HepG2 (cell line): ENCODE data around the gene TCAP. TPM values are rescaled to one million over a fixed set of nuclear protein-coding genes. Genes with fewer than 3 reads are reported as not detected.

ENCODE experiments used
- ATAC-seq: fragments of 200-7000 bp; cut with Tn5 transposase; 3 replicates; pipeline ENCODE4 v1.9.1; 2020; ENCODE audit warnings: mild to moderate bottlenecking, moderate library complexity
- BruUV-seq: library from RNA; stranded (reverse); fragments of 400-500 nt; replicated peaks from 2 replicates; lab custom pipeline; 2021; lab: Mats Ljungman, UMichigan
- CTCF ChIA-PET: fragments of 300-600 bp; formaldehyde crosslinking; extraction: SDS; loops from one replicate; lab custom pipeline; 2021; ENCODE audit warnings: low total read pairs, inconsistent platforms, low intra/inter-chr PET ratio; lab: Yijun Ruan, JAX
- POLR2A ChIA-PET: fragments of 350-600 bp; sonication (Branson Sonifier 250); formaldehyde crosslinking; loops from one replicate; lab custom pipeline; 2020; ENCODE audit warnings: antibody characterized with exemption, inconsistent platforms; lab: Yijun Ruan, JAX
- DNase-seq: peaks from one replicate; pipeline ENCODE4 v3.0.0-alpha.2; 2015; ENCODE audit warnings: low spot score
- FAIRE-seq: peaks from 3 replicates; lab custom pipeline; 2011; peaks lifted over from hg19 to GRCh38; lab: Jason Lieb, UNC
- H2AFZ ChIP-seq: one replicate; pipeline ENCODE4 v1.6.1; 2011; ENCODE audit warnings: low read length, inconsistent platforms
- H3K27ac ChIP-seq: fragments of 300-600 bp; 3 replicates; pipeline ENCODE4 v1.8.0; 2011; ENCODE audit warnings: mixed run types, mild to moderate bottlenecking, mixed read lengths, low read length, inconsistent platforms; ENCODE audit not compliant: insufficient read depth; ENCODE audit errors: extremely low read length
- H3K27me3 ChIP-seq, 2 experiments: fragments of 200-600 bp in 1 of 2; 2 replicates in 1 of 2; 3 replicates in 1 of 2; pipeline versions ENCODE4 v1.6.0 to v1.8.0; 2011; ENCODE audit warnings: low read length in 2 of 2, mild to moderate bottlenecking in 2 of 2, moderate library complexity in 2 of 2, inconsistent platforms in 1 of 2; ENCODE audit not compliant: insufficient read depth in 2 of 2, control insufficient read depth in 1 of 2
- H3K36me3 ChIP-seq, 2 experiments: fragments of 200-600 bp in 1 of 2; replicated peaks in 1 of 2; 2 replicates in 1 of 2; 3 replicates in 1 of 2; pipeline versions ENCODE4 v1.5.1 to v1.8.0; 2011; ENCODE audit warnings: low read length in 2 of 2, inconsistent platforms in 1 of 2; ENCODE audit not compliant: insufficient read depth in 2 of 2, control insufficient read depth in 1 of 2
- H3K4me1 ChIP-seq: 2 replicates; pipeline ENCODE4 v1.5.1; 2012; ENCODE audit warnings: low read length, inconsistent platforms; ENCODE audit not compliant: insufficient read depth
- H3K4me2 ChIP-seq: 2 replicates; pipeline ENCODE4 v1.6.0; 2011; ENCODE audit warnings: low read depth, low read length, inconsistent platforms
- H3K4me3 ChIP-seq, 3 experiments: fragments of 200-600 bp in 1 of 3; sonication (generic), shearing (Covaris generic) in 1 of 3; replicated peaks in 1 of 3; 2 replicates each; pipeline ENCODE4 v1.5.1; 2011 to 2016; ENCODE audit warnings: low read length in 3 of 3, inconsistent platforms in 2 of 3, low read depth in 2 of 3, mild to moderate bottlenecking in 2 of 3, control low read depth in 1 of 3, mixed read lengths in 1 of 3; ENCODE audit not compliant: insufficient read depth in 1 of 3
- H3K79me2 ChIP-seq: one replicate; pipeline ENCODE4 v1.6.1; 2011; ENCODE audit warnings: low read length, inconsistent platforms; ENCODE audit not compliant: insufficient read depth
- H3K9ac ChIP-seq: 2 replicates; pipeline ENCODE4 v1.6.0; 2011; ENCODE audit warnings: mild to moderate bottlenecking, low read depth, low read length, inconsistent platforms; ENCODE audit not compliant: insufficient read depth
- H3K9me3 ChIP-seq: 2 replicates; pipeline ENCODE4 v1.5.1; 2012; ENCODE audit warnings: mild to moderate bottlenecking, low read length
- H4K20me1 ChIP-seq: 2 replicates; pipeline ENCODE4 v1.6.0; 2011; ENCODE audit warnings: inconsistent platforms, mild to moderate bottlenecking, low read length, moderate library complexity; ENCODE audit not compliant: insufficient read depth
- AGO2 ChIP-seq: fragments of 200-400 bp; formaldehyde crosslinking; optimal IDR thresholded peaks from 2 replicates; pipeline ENCODE3; 2017; ENCODE audit warnings: mild to moderate bottlenecking, low read depth, low read length, moderate library complexity
- ATF7 ChIP-seq, 2 experiments: fragments of 450-650 bp in 1 of 2; sonication (generic) in 1 of 2; formaldehyde crosslinking in 1 of 2; IDR thresholded peaks; 2 replicates each; pipeline versions ENCODE4 v1.4.0 to v1.6.1; 2016 to 2020; ENCODE audit warnings: antibody characterized with exemption in 1 of 2, mild to moderate bottlenecking in 1 of 2, missing genetic modification reagents in 1 of 2
- GTF3A ChIP-seq: sonication (generic); formaldehyde crosslinking; conservative IDR thresholded peaks from 2 replicates; pipeline ENCODE4 v1.4.0; 2020; ENCODE audit warnings: mild to moderate bottlenecking, missing genetic modification reagents
- KDM1A ChIP-seq: IDR thresholded peaks from 2 replicates; pipeline ENCODE4 v1.6.1; 2016; ENCODE audit warnings: missing compliant biosample characterization
- RCOR2 ChIP-seq: IDR thresholded peaks from 2 replicates; pipeline ENCODE4 v1.6.1; 2016; ENCODE audit warnings: missing biosample characterization, missing genetic modification reagents
- RXRB ChIP-seq: IDR thresholded peaks from 2 replicates; pipeline ENCODE4 v1.6.1; 2016; ENCODE audit warnings: borderline replicate concordance, missing genetic modification reagents, missing compliant biosample characterization
- ZMYM3 ChIP-seq: sonication (generic); formaldehyde crosslinking; IDR thresholded peaks from 2 replicates; pipeline ENCODE4 v1.5.1; 2020; ENCODE audit warnings: mild to moderate bottlenecking, missing genetic modification reagents
- ZSCAN29 ChIP-seq: sonication (generic); formaldehyde crosslinking; conservative IDR thresholded peaks from 2 replicates; pipeline ENCODE4 v1.4.0; 2020; ENCODE audit warnings: mild to moderate bottlenecking, missing genetic modification reagents
- WGBS: methylation state at CpG from one replicate; pipeline ENCODE4 v1.1.6; 2017; ENCODE audit warnings: low lambda C conversion rate; 5-methylcytosine and 5-hydroxymethylcytosine counted together
- in situ Hi-C: cut with HindIII; loops from 2 replicates; pipeline ENCODE4 v1.10.0; 2017; ENCODE audit warnings: low pct_unique_long_range_greater_than_20kb; ENCODE audit not compliant: extremely low pct_ligation_motif_present
- intact Hi-C: fragments of 100-400 bp; cut with micrococcal nuclease; formaldehyde crosslinking; loops from one replicate; pipeline ENCODE4 v1.10.0; 2022; ENCODE audit not compliant: unreplicated experiment
- polyA plus RNA-seq, 8 experiments: library from polyadenylated mRNA; depleted of rRNA in 3 of 8; stranded (reverse) in 7 of 8; unstranded in 1 of 8; fragments of >200 nt; fragmentation: Illumina TruSeq in 4 of 8; extraction: Trizol in 4 of 8; gene quantifications; 2 replicates each; pipeline versions ENCODE4 v1.2.1 to v1.2.3, GENCODE V29; 2011 to 2016; ENCODE audit warnings: low read depth in 4 of 8, missing spikeins in 1 of 8, mixed read lengths in 1 of 8; ENCODE audit not compliant: insufficient read depth in 1 of 8
- total RNA-seq, 5 experiments: library from RNA; depleted of rRNA; stranded (reverse); fragments of >200 nt; fragmentation: Illumina TruSeq; extraction: Trizol; gene quantifications; 2 replicates each; pipeline ENCODE4 v1.2.3, GENCODE V29; 2016; ENCODE audit warnings: low read depth in 1 of 5
- TF ChIP-seq, protein P1 (sequence below): sonication (generic); formaldehyde crosslinking; IDR thresholded peaks from 2 replicates; pipeline ENCODE4 v1.5.1; 2020; ENCODE audit warnings: mild to moderate bottlenecking, missing genetic modification reagents, moderate library complexity

TCAP gene
- total and polyA plus RNA-seq, 2 of the 13 experiments (the other 11 are each of a cell fraction or from before 2014, with no cell fraction given), result 0.24 to 0.65 TPM

DNA sequence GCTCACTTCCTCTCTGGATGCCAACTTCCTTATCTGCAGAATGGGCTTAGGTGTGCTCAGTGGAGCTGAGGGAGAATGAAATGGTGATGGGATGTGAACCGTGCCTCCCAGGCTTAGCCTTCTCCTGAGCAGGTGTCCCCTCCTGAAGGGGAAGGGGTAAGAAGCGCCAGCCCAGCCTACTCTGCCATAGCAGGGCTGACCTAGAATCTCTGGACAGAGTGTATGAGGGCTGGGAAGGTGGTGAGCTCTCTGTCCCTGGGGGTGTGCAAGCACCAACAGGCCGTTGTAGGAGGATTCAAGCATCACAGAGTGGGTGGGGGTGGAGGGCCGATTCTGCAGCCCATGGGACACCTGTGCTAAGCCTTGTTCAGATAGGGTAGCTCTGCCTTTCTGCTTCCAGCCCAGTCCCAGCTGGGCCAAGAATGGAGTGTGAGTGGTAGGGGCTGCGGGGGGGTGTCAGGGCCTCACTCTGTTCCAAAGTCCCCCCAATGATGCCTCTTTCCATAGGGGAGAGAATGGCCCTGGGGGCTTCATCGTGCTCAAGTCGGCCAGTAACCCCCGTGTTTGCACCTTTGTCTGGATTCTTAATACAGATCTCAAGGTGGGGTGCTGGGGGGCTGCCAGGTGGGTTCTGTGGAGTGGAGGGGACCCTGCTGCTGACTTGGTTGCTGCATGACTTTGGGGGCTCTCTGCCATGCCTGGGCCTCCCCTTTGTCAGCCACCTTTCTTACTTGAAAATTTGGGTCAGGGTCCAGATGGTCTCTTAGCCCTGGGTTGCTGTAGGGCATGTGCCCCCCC is 3.2 kb upstream of the TCAP start:
- Histone ChIP-seq H4K20me1 (no peaks in the 10 kb centered on the region), H3K4me1 (peaks cover 39% of the 10 kb centered on the region), H3K4me3 (no peak overlapping the region), H3K27me3 (peaks cover 2 to 14% of the 10 kb centered on the region in 2 experiments; a peak in 4 of 5 replicates), H3K36me3 (peaks cover 22 to 26% of the 10 kb centered on the region in 2 experiments; a peak in 4 of 5 replicates), H3K9me3 (no peaks in the 10 kb centered on the region), H3K4me2 (no peak overlapping the region), H3K79me2 (no peaks in the 10 kb centered on the region), H3K27ac (no peak overlapping the region), H3K9ac (no peak overlapping the region), H2AFZ (no peak overlapping the region)
- POLR2A ChIA-PET, result no interaction called here
- in situ Hi-C loops (no loop called here), intact Hi-C loops (no loop called here)
- FAIRE-seq (no peak), DNase-seq (no peak), ATAC-seq (no peak)
- 93% methylated on average over 8 of the region's 8 CpGs for WGBS
- CTCF ChIA-PET, result interaction anchor here (3.6 kb wide), 1 partner anchor 39 kb away, joined by 22 read pairs; no protein-coding TSS in a partner anchor
- BruUV-seq, result no TSS peak
- TF ChIP-seq ZMYM3 (CRISPR knock-in tag), result 0 out of 2 replicates have a peak, but pooled peaks have one; percentile 12
- TF ChIP-seq RXRB (CRISPR knock-in tag), result no peak

DNA sequence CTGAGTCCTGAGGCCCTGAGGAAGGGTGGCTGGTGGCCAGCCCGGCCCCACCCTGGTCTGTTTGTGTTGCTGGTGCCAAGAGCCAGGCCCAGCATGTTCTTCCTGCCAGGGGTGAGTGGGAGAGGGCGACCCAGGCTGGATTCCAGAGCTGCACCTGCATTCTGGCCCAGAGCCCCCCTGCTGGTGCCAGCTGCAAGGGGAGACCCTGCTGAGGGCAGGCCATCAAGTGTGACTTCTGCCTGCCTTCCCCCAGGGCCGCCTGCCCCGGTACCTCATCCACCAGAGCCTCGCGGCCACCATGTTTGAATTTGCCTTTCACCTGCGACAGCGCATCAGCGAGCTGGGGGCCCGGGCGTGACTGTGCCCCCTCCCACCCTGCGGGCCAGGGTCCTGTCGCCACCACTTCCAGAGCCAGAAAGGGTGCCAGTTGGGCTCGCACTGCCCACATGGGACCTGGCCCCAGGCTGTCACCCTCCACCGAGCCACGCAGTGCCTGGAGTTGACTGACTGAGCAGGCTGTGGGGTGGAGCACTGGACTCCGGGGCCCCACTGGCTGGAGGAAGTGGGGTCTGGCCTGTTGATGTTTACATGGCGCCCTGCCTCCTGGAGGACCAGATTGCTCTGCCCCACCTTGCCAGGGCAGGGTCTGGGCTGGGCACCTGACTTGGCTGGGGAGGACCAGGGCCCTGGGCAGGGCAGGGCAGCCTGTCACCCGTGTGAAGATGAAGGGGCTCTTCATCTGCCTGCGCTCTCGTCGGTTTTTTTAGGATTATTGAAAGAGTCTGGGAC is 2.4 kb upstream of the TCAP start:
- Histone ChIP-seq H3K36me3 (peaks cover 21 to 26% of the 10 kb centered on the region in 2 experiments; a peak in 4 of 5 replicates), H4K20me1 (no peaks in the 10 kb centered on the region), H3K27me3 (peaks cover 5 to 22% of the 10 kb centered on the region in 2 experiments), H3K9ac (no peak overlapping the region), H3K9me3 (no peaks in the 10 kb centered on the region), H3K4me1 (peaks cover 47% of the 10 kb centered on the region), H2AFZ (no peak overlapping the region), H3K79me2 (no peaks in the 10 kb centered on the region), H3K4me2 (no peak overlapping the region), H3K27ac (no peak overlapping the region), H3K4me3 (no peak overlapping the region)
- DNase-seq (no peak), FAIRE-seq (no peak), ATAC-seq (no peak)
- intact Hi-C loops, result no loop called here
- BruUV-seq, result no TSS peak
- POLR2A ChIA-PET, result interaction anchor here (1.5 kb wide), 1 partner anchor 77 kb away, joined by 4 read pairs; no protein-coding TSS in a partner anchor
- in situ Hi-C loops, result no loop called here
- WGBS, result 93% methylated on average over 16 of the region's 22 CpGs
- CTCF ChIA-PET, result interaction anchor here (3.6 kb wide), 1 partner anchor 40 kb away, joined by 22 read pairs; no protein-coding TSS in a partner anchor
- TF ChIP-seq AGO2 (peak; percentile 31), ZSCAN29 (0 out of 2 replicates have a peak, but pooled peaks have one; percentile 39), GTF3A (CRISPR knock-in tag) (0 out of 2 replicates have a peak, but pooled peaks have one; percentile 50), KDM1A (CRISPR knock-in tag) (no peak), RCOR2 (CRISPR knock-in tag) (no peak), ATF7 (IDR thresholded peaks at IDR 0.05) (no peak), ATF7 (CRISPR knock-in tag; IDR thresholded peaks at IDR 0.05) (0 out of 2 replicates have a peak, but pooled peaks have one; percentile 42)
- TF ChIP-seq, protein P1, sequence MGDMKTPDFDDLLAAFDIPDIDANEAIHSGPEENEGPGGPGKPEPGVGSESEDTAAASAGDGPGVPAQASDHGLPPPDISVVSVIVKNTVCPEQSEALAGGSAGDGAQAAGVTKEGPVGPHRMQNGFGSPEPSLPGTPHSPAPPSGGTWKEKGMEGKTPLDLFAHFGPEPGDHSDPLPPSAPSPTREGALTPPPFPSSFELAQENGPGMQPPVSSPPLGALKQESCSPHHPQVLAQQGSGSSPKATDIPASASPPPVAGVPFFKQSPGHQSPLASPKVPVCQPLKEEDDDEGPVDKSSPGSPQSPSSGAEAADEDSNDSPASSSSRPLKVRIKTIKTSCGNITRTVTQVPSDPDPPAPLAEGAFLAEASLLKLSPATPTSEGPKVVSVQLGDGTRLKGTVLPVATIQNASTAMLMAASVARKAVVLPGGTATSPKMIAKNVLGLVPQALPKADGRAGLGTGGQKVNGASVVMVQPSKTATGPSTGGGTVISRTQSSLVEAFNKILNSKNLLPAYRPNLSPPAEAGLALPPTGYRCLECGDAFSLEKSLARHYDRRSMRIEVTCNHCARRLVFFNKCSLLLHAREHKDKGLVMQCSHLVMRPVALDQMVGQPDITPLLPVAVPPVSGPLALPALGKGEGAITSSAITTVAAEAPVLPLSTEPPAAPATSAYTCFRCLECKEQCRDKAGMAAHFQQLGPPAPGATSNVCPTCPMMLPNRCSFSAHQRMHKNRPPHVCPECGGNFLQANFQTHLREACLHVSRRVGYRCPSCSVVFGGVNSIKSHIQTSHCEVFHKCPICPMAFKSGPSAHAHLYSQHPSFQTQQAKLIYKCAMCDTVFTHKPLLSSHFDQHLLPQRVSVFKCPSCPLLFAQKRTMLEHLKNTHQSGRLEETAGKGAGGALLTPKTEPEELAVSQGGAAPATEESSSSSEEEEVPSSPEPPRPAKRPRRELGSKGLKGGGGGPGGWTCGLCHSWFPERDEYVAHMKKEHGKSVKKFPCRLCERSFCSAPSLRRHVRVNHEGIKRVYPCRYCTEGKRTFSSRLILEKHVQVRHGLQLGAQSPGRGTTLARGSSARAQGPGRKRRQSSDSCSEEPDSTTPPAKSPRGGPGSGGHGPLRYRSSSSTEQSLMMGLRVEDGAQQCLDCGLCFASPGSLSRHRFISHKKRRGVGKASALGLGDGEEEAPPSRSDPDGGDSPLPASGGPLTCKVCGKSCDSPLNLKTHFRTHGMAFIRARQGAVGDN (CRISPR knock-in tag), result peak; percentile 21; the same call in 1 of the 2 replicates
